Stomach (tissue), 9 donors: ENCODE data around the gene COL8A2. TPM values are rescaled to one million over a fixed set of nuclear protein-coding genes. Genes with fewer than 3 reads are reported as not detected.

Source experiments
- DNase-seq, 2 donors: peaks; one replicate each; pipeline versions ENCODE4 v3.0.0 to v3.0.0-alpha.2; 2013 to 2019
- H3K27ac ChIP-seq, 5 donors: fragments of 200-600 bp in 4 of 5; sonication (generic) in 4 of 5; one replicate each; pipeline ENCODE4 v1.5.1; 2013 to 2019; ENCODE audit warnings: mild to moderate bottlenecking in 1 of 5, moderate library complexity in 1 of 5
- H3K27me3 ChIP-seq, 3 donors: fragments of 200-600 bp; sonication (generic); one replicate each; pipeline ENCODE4 v1.5.1; 2017 to 2019; ENCODE audit warnings: mixed run types in 1 of 3
- H3K36me3 ChIP-seq, 4 donors: fragments of 200-600 bp; sonication (generic); 1 replicate in 3 of 4; 2 replicates in 1 of 4; pipeline ENCODE4 v1.5.1; 2016 to 2019
- H3K4me1 ChIP-seq, 4 donors: fragments of 200-600 bp; sonication (generic); one replicate each; pipeline ENCODE4 v1.5.1; 2016 to 2019
- H3K4me3 ChIP-seq, 4 donors: fragments of 200-600 bp; sonication (generic) in 3 of 4; one replicate each; pipeline ENCODE4 v1.5.1; 2016 to 2019; ENCODE audit warnings: mild to moderate bottlenecking in 1 of 4
- H3K9me3 ChIP-seq, 4 donors: fragments of 200-600 bp; sonication (generic); one replicate each; pipeline ENCODE4 v1.5.1; 2016 to 2019
- EP300 ChIP-seq: sonication (generic); formaldehyde crosslinking; IDR thresholded peaks from one replicate; pipeline ENCODE4 v1.6.1; 2017; ENCODE audit warnings: antibody characterized with exemption
- POLR2A ChIP-seq, 4 donors: fragments of 450-650 bp; IDR thresholded peaks; one replicate each; pipeline ENCODE4 v1.6.1; 2016; ENCODE audit warnings: antibody characterized with exemption in 4 of 4, control low read depth in 2 of 4, mild to moderate bottlenecking in 1 of 4, moderate library complexity in 1 of 4
- POLR2AphosphoS5 ChIP-seq, 3 donors: sonication (generic); formaldehyde crosslinking; IDR thresholded peaks; one replicate each; pipeline ENCODE4 v1.6.1; 2016; ENCODE audit warnings: antibody characterized with exemption in 3 of 3
- WGBS, 5 donors: extraction: QIAGEN DNeasy Blood & Tissue Kit in 3 of 5; methylation state at CpG; one replicate each; pipeline versions ENCODE4 v1.1.5 to v1.1.7; 2013 to 2018; 5-methylcytosine and 5-hydroxymethylcytosine counted together
- intact Hi-C: fragments of 100-400 bp; cut with DNase I; formaldehyde crosslinking; loops from one replicate; pipeline ENCODE4 v1.15.1; 2023; ENCODE audit warnings: low total_unique reads
- polyA plus RNA-seq, 3 donors: library from polyadenylated mRNA; stranded (reverse); fragments of 200-250 nt; gene quantifications; one replicate each; pipeline ENCODE4 v1.2.3, GENCODE V29; 2013
- total RNA-seq, 5 donors: library from RNA; depleted of rRNA; stranded (reverse); fragments of >200 nt; gene quantifications; one replicate each; pipeline versions ENCODE4 v1.1.0 to v1.2.3, GENCODE V29; 2014 to 2016
- TF ChIP-seq, protein P1 (sequence below), 7 experiments: fragments of 450-650 bp in 4 of 7; fragments of 200-600 bp in 3 of 7; sonication (generic) in 3 of 7; IDR thresholded peaks; one replicate each; pipeline ENCODE4 v1.5.1; 2016 to 2019; ENCODE audit warnings: antibody characterized with exemption in 7 of 7, control low read depth in 2 of 7, mild to moderate bottlenecking in 1 of 7
- donor health status: healthy with polysubstance abuse.
- donor health status: Bipolar disorder and iron deficiency.
- donor health status: healthy.

The COL8A2 gene
- total and polyA plus RNA-seq, 8 donors, result 0.92 to 19.2 (median 4.3) TPM

DNA sequence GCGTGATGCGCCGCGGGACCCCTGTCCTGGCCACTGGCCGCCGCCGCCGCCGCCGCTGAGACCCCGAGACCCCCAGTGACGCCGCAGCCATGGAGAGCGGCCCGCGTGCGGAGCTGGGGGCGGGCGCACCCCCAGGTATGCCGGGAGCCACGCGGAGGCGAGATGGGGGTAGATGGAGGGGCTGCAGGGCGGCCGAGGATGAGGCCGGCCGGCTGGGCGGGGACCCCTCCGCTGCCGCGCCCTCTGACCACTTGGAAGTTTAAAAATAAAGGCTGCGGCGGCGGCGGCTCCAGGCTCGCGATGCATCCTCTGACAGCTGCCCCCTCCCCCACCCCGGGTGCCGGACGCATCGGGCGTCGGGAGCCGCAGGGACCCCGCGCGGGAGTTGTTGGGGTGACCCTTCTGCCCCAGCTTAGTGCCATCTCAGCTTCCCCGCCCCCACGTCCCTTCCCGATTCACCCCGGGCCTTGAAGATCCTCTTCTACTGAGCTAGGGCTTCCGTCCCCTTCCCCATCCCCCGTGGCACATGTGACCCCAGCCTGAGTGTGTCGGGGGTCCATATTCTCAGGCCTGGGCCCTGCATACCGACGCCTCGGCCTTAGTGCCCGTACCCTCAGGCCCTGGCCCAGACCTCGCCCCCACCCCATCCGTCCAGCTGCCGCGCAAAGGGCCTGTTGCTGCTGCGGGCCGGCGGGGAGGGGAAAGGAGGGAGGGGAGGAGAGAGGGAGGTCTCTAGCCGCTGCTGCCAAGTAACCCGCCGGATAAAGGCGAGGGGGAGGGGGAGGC, 31.5 kb upstream of the COL8A2 start:
- intact Hi-C loops, result no loop called here
- H3K27me3 ChIP-seq, result no peaks in the 10 kb centered on the region
- peak; percentile 61 to 93 for DNase-seq
- peaks cover 0 to 4% (median 0%) of the 10 kb centered on the region in 4 donors for H3K36me3 ChIP-seq
- H3K4me1 ChIP-seq, result peaks cover 57 to 66% (median 62%) of the 10 kb centered on the region in 4 donors
- peak overlapping the region; percentile 90 to 99 (median 98) for H3K4me3 ChIP-seq
- TF ChIP-seq EP300 (no peak), POLR2A (IDR thresholded peaks at IDR 0.05) (no peak)
- no peaks in the 10 kb centered on the region for H3K9me3 ChIP-seq
- 1% methylated on average over 22 to 69 of the region's 69 CpGs for WGBS, 5 donors
- peak overlapping the region; percentile 95 to 100 (median 98) for H3K27ac ChIP-seq

DNA sequence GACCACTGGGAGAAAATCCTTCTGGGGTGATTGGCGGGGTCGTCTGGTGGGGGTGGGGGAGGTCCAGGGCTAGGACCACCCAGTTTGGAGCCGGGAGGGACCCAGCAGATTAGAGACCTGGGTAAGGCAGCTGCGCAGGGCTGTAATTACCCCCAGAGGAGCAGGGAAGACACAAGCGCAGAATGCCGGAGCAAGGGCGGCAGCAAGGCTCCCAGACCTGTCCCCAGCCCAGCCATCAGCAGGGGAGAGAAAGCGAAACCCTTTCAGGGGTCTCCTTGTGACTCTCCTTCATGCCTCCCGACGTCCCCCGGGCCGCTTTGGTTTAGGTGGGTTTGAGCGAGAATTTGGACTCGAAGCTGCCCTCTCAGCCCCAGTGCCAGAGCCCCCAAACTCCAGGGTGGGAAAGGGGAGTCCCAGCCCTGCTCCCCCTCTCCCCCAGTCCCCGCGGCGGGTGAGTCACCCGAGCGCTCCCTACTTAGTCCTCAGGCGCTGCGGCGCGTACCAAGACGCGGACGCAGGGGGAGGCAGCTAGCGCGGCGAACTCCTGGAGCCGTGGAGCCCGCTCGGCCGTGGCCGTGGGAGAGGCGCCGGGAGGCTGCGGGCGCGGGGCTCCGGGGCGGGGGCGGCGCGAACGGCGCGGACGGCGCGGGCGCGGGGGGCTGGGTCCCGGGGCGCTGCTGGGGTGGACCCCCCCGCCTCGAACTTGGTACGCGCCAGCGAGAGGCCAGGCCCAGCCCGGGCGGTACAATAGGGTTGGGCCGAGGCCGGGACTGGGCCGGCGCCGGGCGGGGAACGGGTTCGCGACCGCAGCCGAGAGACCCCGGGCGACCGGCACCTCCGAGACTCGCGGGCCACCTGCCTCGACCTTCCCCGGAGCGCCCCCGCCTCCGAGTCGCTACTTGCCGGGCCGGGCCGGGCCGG, 30.6 kb upstream of the COL8A2 start, which contains the start of gene MAP7D1:
MAP7D1 (plus strand) TSS at position 753 of the 921 bp plus-strand sequence. CDS start 258 bp downstream, outside the sequence.
- Histone ChIP-seq H3K4me1 (peaks cover 56 to 66% (median 61%) of the 10 kb centered on the region in 4 donors), H3K9me3 (no peaks in the 10 kb centered on the region), H3K27me3 (no peaks in the 10 kb centered on the region), H3K27ac (peak within 1 kb of the TSS; percentile 95 to 100 (median 98)), H3K4me3 (peak within 1 kb of the TSS; percentile 90 to 99 (median 98)), H3K36me3 (peaks cover 0 to 4% (median 0%) of the 10 kb centered on the region in 4 donors)
- intact Hi-C loops, result no loop called here
- TF ChIP-seq EP300, result no peak
- TF ChIP-seq, protein P1, sequence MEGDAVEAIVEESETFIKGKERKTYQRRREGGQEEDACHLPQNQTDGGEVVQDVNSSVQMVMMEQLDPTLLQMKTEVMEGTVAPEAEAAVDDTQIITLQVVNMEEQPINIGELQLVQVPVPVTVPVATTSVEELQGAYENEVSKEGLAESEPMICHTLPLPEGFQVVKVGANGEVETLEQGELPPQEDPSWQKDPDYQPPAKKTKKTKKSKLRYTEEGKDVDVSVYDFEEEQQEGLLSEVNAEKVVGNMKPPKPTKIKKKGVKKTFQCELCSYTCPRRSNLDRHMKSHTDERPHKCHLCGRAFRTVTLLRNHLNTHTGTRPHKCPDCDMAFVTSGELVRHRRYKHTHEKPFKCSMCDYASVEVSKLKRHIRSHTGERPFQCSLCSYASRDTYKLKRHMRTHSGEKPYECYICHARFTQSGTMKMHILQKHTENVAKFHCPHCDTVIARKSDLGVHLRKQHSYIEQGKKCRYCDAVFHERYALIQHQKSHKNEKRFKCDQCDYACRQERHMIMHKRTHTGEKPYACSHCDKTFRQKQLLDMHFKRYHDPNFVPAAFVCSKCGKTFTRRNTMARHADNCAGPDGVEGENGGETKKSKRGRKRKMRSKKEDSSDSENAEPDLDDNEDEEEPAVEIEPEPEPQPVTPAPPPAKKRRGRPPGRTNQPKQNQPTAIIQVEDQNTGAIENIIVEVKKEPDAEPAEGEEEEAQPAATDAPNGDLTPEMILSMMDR (IDR thresholded peaks at IDR 0.05), result no peak
- TF ChIP-seq POLR2A (IDR thresholded peaks at IDR 0.05), result peak in 2 of 4 donors; percentile 41 to 60
- TF ChIP-seq POLR2AphosphoS5 (IDR thresholded peaks at IDR 0.05), result peak; percentile 76 to 93 (median 87)
- DNase-seq, result peak; percentile 85 to 95
- 0 to 1% (median 0%) methylated on average over 23 to 88 of the region's 88 CpGs for WGBS, 5 donors

DNA sequence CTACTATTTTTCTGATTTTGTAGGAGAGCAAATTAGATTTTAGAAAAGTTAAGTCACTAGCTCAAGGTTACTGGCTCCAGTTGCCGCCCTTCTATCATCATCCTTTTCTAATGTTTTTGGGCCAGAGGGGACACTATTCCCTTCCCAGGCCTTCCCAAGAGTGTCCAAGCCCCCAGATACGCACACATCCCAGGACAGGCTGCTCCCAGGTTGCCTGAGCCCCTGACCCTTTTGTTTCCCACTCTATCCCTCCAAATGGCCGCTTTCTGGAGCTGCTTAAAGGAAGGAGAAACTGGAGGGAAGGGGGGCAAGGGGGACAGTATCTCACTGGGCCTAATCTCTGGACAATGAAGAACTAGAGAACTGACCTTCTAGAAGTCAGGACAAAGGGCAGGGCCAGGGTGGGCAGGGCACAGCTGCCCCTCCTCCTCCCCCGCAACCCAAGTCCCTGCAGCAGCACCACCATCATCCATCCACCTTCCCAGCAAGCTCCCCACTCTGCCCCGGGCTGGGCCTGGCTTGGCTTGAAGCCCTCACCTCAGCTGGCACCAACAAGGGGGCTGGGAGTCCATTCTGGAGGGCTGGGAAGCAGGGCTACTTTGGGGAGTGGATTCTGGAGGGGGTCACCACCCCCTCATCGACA, 29.9 kb upstream of the COL8A2 start:
- intact Hi-C loops, result loop anchor here (5.0 kb wide), 1 partner anchor 32 kb away; no protein-coding TSS in a partner anchor
- Histone ChIP-seq H3K27ac (peak overlapping the region; percentile 95 to 100 (median 98)), H3K36me3 (peaks cover 0 to 4% (median 0%) of the 10 kb centered on the region in 4 donors), H3K4me1 (peaks cover 56 to 66% (median 61%) of the 10 kb centered on the region in 4 donors), H3K4me3 (peak overlapping the region; percentile 90 to 99 (median 98)), H3K27me3 (no peaks in the 10 kb centered on the region), H3K9me3 (no peaks in the 10 kb centered on the region)
- TF ChIP-seq EP300 (no peak), POLR2AphosphoS5 (IDR thresholded peaks at IDR 0.05) (no peak), POLR2A (IDR thresholded peaks at IDR 0.05) (no peak)
- TF ChIP-seq, protein P1 (IDR thresholded peaks at IDR 0.05), result no peak
- 46 to 61% (median 48%) methylated on average over 5 to 6 of the region's 6 CpGs for WGBS, 5 donors
- DNase-seq, result peak in 1 of 2 donors; percentile 73

DNA sequence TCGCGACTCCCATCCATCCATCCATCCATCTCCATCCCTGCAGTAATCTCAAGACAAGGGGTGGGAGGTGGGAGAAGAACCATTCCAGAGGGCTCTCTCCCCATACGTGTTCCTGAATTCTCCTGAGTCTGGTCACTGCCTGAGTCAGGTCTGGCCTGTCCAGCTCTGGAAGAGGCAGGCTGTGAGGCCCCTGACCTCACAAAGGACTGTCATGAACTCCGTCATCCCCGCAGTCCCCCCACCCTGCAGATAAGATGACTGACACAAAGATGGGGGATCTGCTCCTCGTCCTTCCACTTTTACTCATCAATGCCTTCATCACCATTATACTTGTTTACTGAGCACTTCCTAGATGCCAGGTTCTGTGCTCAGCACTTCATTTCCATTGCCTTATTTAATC, 29.3 kb upstream of the COL8A2 start:
- H3K4me3 ChIP-seq, result no peak overlapping the region
- H3K36me3 ChIP-seq, result peaks cover 0 to under 1% (median 0%) of the 10 kb centered on the region in 4 donors
- H3K27me3 ChIP-seq, result no peaks in the 10 kb centered on the region
- no peaks in the 10 kb centered on the region for H3K9me3 ChIP-seq
- DNase-seq, result no peak
- intact Hi-C loops, result loop anchor here (5.0 kb wide), 1 partner anchor 33 kb away; no protein-coding TSS in a partner anchor
- WGBS, 5 donors, result 88 to 97% (median 92%) methylated on average over 5 to 6 of the region's 6 CpGs
- peaks cover 52 to 64% (median 59%) of the 10 kb centered on the region in 4 donors for H3K4me1 ChIP-seq
- TF ChIP-seq POLR2A (IDR thresholded peaks at IDR 0.05), result no peak
- H3K27ac ChIP-seq, result peak overlapping the region in 3 of 5 donors; percentile 98 to 100 (median 99)
